HK-2 (cell line): Measurements from ENCODE around the gene NUDCD3.

Source experiments
- DNase-seq: peaks from one replicate; pipeline ENCODE4 v3.0.0-alpha.2; 2018; ENCODE audit not compliant: unreplicated experiment

The NUDCD3 gene

GRCh38 chr7:44400033-44400511, 90.4 kb downstream of the NUDCD3 start:
- no peak for DNase-seq

- DNase-seq, result no peak
Measured at GRCh38 chr7:44398953-44399574, 91.4 kb downstream of the NUDCD3 start.

- no peak for DNase-seq
Measured at GRCh38 chr7:44398511-44398911, 91.9 kb downstream of the NUDCD3 start.

GRCh38 chr7:44396931-44397545, 93.4 kb downstream of the NUDCD3 start:
- no peak for DNase-seq

GRCh38 chr7:44396496-44396895, 94.0 kb downstream of the NUDCD3 start:
- no peak for DNase-seq

- DNase-seq, result no peak
Measured at GRCh38 chr7:44395067-44395466, 95.4 kb downstream of the NUDCD3 start.

- no peak for DNase-seq
Measured at GRCh38 chr7:44394636-44395035, 95.8 kb downstream of the NUDCD3 start.

- no peak for DNase-seq
Measured at GRCh38 chr7:44394112-44394447, 96.4 kb downstream of the NUDCD3 start.

GRCh38 chr7:44393238-44394111, 97.0 kb downstream of the NUDCD3 start:
- DNase-seq, result no peak

- no peak for DNase-seq
Measured at GRCh38 chr7:44392618-44393010, 97.8 kb downstream of the NUDCD3 start.

GRCh38 chr7:44391746-44392617, 98.5 kb downstream of the NUDCD3 start:
- DNase-seq, result no peak

GRCh38 chr7:44391171-44391570, 99.3 kb downstream of the NUDCD3 start:
- DNase-seq, result no peak

GRCh38 chr7:44390701-44391100, 99.8 kb downstream of the NUDCD3 start:
- DNase-seq, result no peak

GRCh38 chr7:44388089-44388970, 102.1 kb downstream of the NUDCD3 start:
- DNase-seq, result no peak

- DNase-seq, result no peak
Measured at GRCh38 chr7:44387389-44387788, 103.1 kb downstream of the NUDCD3 start.

GRCh38 chr7:44386139-44386913, 104.1 kb downstream of the NUDCD3 start:
- no peak for DNase-seq

- DNase-seq, result no peak
Measured at GRCh38 chr7:44385434-44386138, 104.9 kb downstream of the NUDCD3 start.

- DNase-seq, result no peak
Measured at GRCh38 chr7:44384586-44385433, 105.6 kb downstream of the NUDCD3 start.
